ENCODE results near the gene MYO16.

MYO16 gene

DNA sequence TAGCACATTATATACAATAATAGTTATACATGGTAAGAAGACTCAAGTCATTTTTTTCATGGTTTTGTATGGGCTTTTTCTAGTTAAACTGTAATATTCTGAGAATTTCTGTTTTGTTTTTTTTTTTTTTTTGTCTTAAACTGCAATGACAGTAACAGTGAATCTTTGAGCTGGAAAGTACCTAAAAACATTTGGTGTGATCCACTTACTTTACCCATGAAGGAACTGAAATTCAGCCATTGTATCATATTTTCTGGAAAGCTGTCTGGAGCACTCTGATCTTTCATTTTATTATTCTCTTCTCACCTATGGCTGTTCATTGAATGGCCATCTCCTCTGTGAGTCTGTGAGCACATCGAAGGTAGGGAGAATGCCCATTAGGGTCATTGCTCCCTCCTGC lies 37.8 kb downstream of the MYO16 start:
- no peak for DNase-seq

DNA sequence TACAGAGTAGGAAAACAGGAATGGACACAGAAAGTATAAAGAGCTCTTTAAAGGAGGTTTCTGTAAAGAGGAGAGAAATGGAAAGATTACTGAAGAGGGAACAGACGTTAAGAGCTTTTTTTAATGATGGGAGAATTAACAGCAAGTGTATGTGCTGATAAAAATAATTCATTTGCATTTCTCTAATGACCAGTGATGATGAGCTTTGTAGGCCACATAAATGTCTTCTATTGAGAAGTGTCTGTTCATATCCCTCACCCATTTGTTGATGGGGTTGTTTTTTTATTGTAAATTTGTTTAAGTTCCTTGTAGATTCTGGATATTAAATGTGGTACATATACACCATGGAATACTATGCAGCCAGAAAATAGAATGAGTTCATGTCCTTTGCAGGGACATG lies 40.0 kb downstream of the MYO16 start:
- DNase-seq: no peak

DNA sequence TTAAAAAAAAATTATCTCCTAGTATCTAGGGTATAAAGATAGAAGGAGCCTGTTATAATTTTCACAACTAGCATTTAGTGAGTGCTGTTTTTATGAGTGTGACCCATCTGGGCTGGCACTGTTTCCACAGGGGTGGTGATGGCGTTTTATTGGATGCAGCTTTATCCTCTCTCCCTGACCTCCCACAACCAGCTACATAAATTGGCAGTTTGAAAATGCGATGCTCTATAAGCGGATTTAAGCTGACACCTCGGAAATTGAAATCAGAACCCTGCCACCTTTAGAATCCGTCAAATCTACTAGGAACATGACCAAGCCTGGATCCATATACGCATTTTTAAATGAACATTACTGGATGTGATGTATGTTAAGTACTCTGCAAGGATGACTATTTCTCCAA lies 44.9 kb downstream of the MYO16 start:
- no peak for DNase-seq

DNA sequence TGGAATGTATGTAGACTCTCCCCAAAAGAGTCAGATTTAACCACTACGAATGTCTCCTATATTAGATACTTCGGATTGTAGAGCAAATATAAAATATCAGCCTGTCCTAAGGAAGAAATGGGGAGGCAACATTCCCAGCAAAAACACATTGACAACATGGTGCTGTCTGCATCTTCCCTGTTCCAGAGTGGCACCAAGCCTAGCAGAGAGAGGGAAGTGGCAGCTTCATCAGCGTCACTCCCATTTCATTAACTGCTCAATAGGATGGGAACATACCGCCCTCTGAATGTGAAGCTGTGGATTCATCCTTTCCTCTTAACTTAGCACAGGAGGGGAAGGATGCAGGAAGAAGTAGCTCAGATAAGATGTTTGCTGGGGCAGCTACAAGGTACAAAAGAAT lies 45.4 kb downstream of the MYO16 start:
- no peak for DNase-seq

DNA sequence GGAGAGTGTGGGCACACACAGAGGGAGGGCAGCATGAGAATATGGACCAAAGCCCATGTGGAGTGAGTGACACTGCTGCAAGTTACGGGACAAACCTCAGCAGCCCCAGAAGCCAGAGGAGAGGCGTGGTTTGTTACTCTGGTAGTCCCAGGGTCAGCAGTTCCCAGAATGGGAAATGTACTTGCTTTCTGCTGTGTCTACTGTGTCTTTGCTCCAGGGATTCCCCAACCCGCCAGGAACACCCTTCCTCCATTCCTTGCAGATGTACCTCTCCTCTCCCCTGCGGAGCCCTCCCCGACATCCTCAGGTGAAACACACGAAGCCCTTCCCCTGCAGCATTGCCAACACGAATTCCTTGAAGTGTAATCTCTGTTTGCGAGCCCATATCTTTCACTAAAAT lies 47.2 kb downstream of the MYO16 start:
- DNase-seq: no peak

DNA sequence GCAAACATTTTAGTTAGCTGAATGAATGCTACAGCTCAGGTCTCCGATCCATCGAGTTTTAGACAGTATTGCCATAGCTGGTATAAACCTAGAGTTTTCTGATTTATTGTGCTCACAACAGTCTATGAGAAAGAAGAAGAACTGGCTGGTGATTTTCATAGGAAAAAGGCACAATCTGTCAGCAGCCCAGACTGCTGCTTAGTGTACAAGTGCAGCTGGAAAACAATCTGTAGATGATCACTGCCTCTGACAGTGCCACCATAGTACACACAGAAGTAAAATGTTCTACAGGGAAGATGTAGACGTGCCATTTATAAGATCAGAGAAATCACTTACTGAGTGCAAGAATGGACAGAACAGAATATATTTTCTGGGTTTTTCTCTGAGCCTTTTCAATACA lies 48.4 kb downstream of the MYO16 start:
- DNase-seq: no peak

DNA sequence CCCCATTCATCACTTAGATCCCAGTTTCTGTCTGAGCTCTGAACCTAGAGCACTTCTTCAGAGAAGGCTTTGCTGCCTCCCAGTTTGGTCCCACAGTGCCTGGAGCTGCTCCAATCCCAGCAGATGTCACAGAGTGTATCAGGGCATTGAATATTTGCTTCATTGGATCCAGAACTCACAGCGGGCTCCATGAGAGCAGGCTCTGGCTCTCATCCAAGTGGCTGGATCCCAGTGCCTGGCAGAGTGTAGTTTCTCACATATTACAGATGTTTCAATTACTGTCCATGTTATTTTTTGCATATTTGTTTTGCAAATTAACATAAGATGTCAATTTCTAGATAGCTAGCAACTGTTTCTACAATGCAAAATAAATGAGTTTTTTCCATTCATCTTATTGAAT lies 50.6 kb downstream of the MYO16 start:
- no peak for DNase-seq

DNA sequence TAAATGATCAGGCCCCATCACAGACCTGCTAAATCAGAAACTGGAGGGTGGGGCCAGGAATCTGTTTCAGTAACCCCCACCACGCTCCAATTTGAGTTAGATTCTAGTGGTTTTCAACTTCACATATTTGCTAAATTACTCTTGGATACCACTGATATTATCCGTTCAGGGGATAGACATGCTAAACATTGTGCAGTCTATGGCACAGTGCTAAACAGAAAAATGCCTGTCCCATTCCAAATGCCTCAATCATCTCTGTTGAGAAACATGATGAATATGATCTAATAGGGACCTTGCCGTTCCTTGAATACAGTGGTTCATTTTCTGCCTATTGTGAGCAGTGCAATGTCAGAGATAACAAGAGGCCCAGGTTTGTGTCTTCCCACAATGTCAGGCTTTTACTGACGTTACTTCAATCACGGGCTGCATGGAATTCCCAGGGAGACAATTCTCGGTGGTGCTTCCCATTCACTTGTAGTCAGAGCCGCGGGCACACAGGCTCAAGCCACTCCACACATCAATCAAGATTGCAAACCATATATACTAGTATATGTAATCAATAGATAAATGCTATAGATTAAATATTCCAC lies 52.7 kb downstream of the MYO16 start:
- no peak for DNase-seq

DNA sequence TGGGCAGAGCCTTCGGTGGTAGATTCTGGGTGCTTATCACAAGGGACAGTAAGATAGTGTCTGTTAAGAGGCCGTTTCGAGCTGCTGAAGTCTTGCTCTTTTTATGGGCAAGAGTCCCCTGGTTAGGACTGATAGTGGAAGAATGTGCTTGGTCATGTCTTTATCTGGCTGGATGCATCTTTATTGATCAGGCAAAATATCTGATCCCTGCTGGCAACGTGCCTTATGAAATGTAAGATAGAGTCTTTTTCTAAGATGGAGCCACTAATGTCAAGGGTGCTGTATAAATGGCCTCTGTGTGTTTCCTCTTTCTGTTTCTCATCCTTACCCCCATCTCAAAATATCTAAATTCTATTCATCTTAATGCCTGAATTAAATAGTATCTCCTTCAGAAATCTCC lies 53.3 kb downstream of the MYO16 start:
- DNase-seq: no peak

DNA sequence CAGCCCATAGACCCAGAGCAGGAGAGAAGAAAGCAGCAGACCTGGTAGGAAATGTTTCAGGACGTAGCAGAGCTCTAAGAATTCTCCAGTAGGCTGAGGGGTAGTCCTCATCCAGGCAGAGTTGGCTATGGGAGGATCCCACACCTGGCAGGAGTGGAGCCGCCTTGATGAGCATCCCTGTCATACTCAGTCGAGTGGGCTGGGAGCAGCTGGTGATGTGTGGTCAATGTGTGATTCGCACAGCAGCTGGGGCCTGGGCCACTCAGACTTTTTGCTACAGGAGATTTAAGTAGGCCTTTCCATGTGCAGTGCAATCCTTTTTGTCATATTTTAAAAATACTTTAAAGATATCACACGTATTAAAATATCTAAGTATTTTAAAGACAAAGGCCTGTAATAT lies 56.6 kb downstream of the MYO16 start:
- no peak for DNase-seq

DNA sequence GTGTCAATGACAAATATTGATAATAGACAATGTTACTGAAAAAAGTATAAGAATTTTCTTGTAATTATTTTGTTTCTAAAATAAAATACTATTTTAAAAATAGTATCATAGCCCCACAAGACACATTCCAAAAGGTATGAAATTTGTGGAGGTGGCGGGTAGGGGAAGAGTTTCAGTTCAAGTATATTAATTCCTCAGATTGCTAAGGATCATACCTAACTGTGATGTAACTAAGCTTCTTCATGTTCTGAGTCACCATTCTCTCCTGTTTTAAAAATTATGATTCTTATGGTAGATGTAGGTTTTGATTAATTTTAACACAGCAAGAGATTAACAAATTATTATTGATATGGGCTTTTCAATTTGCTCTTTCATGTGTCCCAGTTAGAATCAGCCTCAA lies 61.3 kb downstream of the MYO16 start:
- DNase-seq: no peak

DNA sequence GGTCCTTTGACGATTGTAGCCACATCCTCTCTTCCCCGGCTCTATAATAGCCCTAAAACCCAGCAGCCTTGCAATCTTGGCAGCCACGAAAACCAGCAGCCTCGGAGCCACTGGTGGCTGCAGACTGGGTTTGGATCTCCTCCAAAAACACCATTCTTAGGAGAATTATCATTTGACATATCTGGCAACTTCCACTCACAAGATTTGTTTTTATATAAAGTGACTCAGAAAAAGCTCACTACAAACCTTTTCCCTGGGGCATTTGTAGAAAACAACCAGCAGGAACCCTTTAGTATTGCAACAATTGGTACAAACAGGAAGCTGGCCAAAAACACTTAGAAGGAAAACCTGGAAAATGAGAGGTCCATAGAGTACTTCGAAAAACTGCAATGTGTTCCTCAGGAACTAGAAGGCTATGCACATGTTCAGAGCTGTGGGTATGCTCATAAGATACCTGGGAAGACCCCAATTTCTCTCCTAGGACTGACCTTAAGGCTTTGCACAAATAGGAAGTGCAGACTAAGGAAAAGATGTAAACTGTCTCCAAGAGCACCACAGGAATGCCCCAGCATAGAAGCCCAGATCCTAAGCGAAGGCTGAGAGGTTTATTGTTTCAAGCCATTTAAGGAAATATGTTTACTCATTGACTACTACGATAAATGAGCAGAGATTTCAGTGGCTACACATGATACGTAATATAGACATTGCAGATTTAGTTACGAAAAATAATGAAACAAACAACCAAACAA lies 71.2 kb downstream of the MYO16 start:
- no peak for DNase-seq

DNA sequence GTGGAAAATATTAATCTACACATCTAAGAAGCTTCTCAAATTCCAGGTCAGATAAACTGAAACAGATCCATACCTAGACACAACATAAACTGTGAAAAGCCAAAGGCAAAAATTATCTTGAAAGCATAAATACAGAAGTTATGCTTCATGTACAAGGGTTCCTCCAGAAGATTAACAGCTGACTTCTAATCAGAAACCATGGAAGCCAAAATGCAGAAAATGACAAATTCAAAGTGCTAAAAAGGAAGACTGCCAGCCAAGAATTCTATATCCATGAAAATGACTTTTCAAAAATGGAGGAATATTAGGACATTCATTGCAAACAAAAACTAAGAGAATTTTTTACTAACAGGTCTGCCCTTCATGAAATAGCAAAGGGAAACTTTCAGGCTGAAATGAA lies 72.8 kb downstream of the MYO16 start:
- no peak for DNase-seq

DNA sequence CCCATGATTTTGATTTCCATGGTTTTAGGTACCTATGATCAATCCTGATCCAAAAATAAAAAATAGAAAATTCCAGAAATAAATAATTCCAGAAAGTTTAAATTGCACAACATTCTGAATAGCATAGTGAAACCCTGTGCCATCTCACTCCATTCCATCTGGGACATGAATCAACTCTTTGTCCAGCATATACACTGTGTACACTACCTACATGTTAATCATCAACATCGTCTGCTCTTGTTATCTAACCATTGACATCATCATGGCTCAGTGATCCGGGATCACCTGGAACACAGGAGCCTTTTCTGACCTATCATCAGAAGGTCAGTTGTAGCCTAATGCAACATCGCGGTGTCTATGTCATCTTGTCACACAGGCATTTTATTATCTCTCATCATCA lies 75.6 kb downstream of the MYO16 start:
- DNase-seq: no peak

DNA sequence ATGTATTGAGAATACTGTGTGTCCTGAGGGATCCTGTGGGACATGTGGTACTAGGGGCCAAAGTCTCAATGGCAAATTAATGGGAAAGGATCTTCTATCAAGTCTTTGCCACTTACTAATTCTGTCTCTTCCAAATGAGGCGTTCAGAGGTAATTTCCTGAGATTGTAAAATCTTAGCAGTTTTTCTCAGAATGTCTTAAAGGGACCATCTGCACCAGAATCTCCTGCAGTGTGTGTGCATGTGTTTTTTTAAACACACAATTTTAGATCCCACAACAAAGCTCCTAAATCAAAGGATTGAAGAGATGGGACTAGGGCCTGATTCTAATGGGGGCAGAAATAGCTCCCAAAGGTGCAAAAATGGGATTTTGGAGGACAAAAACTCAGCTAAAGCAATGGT lies 78.2 kb downstream of the MYO16 start:
- no peak for DNase-seq

DNA sequence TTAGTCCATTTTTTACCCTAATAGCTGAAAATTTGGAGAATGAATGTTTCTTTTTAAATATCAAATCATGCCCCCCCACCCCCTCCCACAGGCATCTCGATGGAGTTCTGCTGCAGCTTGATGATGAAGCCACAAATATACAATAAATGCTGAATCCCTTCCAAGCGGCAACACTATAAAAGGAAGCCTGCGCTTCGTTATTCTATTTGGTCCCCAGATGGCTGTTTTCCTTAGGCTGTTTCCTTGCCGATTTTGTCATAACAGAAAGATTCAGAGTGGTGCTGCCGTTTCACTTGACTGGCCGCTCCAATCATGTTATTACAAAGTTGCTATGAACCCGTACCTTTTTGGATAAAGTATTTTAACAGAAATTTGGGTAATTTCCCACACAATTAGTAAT lies 79.5 kb downstream of the MYO16 start:
- no peak for DNase-seq

DNA sequence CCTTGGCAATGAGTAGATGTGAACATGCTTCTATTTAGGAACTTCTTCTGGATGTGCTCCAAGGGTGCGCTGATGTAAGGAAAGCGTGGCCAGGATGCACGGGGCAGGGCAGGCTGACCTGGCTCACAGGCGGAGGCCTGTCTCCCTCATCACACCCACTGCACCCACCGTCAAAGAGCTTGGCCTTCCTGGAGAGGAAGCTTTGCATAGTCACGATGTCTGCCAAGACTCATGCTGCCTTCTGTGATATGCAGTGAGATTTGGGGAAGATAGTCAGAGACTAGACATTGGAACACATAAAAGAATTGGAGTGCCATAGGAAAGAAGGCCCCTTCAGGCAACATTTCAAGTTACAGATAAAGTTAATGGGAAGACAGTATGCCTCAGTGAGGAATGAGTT lies 82.0 kb downstream of the MYO16 start:
- DNase-seq: no peak

DNA sequence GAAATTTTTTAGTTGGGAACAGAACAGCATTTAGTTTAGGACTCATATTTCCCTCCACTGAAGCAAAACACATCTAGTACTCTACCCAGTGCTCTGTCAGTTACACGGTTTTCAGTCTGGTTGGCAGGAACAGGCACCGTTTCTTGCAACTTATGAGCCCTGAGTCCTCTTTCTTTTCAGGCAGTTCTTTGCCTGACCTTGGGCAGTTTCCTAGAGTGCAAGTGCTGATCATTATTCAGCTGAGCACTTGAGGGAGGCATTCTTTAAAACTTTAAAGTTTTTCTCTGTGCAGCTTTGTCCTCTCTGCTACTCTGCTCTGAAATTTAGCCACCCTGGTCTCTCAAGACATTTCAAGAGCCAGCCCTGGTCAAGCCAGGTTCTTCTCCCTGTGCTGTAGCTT lies 96.1 kb downstream of the MYO16 start:
- no peak for DNase-seq

DNA sequence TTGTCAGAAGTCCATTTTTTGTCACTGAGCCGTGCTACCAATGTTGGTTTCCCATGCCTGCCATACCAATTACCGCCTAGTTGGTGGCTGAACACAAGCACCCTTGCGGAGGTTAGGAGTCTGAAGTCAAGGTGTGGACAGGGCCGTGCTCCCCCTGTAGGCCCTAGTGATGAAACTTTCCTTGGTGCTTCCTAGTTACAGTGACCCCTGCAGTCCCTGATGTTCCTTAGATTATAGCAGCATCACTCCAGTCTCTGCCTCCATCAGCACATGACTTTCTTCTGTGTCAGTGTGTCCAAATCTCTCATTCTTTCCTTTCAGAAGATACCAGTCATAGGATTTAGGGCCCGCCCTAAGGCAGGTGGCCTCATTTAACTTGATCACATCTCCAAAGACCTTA lies 99.0 kb downstream of the MYO16 start:
- DNase-seq: no peak

DNA sequence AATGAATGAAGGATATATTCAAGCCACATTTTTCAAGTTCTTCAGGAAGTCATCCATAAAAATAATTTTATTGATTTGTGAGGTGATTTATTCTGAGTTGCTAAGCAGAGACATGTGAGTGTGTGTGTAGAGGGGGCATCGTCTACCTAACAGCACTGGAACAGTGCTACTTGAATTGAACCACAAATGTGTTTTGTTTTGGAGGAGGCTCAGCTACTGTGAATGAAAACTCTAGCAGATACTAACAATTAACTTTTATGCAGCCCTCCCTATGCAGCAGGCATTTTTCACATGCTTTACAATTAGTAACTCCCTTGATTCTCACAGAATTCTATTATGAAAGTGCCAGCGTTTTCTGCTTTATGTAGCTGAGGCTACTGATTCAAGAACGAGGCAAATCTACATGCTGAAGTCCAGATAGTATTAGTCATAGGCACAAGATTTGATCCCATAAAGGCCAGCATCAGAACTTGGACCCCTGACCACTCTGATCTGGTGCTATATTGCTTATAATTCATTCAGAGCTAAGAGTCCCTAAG lies 103.7 kb downstream of the MYO16 start:
- no peak for DNase-seq

DNA sequence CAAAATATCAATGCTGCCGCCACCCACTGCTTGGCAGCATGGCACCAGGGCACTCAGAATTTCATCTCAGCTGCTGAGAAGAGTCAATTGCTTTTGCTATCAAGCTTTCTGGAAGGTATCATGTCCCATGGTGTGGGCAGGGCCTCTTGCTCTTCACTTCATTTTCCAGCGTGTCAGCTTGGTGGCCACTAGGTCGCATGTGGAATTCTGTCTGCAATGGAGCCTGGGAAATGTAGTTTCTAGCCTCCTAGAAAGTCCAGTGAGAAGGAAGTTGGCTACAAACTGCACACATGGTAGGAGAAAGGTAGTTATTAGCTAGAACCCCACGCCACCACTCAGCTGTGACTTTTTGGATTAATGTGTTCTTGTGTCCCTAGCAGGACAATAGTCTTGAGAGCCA lies 105.3 kb downstream of the MYO16 start:
- no peak for DNase-seq

DNA sequence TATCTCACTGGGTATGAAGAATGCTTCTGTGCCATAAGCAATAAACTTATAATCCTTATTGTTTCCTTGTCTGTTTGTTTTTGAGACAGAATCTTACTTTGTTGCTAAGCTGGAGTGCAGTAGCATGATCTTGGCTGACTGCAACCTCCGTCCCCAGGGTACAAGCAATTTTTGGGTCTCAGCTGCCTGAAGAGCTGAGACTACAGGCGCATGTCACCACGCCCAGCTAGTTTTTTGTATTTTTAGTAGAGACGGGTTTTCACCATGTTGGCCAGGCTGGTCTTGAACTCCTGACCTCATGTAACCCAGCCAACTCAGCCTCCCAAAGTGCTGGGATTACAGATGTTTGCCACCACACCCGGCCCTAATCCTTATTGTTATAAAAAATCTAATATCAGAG lies 112.5 kb downstream of the MYO16 start:
- no peak for DNase-seq

DNA sequence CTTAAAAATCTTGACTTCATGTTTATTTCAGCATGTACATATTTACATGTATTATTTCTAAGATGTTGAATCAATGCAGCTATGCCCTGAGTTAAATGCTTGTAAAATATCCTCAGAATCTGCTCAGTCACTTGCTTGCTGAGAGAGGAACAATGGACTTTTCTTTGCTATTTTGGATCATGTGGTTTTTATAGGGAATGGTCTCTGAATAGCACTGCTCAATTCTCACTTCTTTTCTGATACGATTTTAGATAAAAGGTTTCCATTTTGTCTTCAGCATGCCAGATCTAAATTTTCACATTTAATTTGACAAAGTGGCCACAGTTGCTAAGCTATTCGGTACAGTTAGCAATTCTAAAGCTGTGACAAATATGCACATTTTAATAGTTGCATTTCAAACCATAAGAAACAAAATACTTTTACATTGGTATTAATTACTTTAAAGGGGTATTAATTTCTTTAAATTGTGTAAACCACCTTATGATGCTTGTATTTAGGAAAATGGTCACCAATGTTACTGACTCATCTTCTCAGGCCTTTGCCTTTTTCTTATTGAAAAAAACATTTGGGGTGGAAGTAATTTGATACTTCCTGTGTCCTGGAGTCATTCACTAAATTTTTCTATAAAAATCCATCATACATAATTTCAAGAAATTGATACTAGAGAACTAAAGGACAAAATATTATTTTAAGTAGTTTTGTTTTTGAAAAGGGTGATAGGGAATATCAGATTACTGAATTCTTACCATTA lies 113.5 kb downstream of the MYO16 start:
- no peak for DNase-seq

DNA sequence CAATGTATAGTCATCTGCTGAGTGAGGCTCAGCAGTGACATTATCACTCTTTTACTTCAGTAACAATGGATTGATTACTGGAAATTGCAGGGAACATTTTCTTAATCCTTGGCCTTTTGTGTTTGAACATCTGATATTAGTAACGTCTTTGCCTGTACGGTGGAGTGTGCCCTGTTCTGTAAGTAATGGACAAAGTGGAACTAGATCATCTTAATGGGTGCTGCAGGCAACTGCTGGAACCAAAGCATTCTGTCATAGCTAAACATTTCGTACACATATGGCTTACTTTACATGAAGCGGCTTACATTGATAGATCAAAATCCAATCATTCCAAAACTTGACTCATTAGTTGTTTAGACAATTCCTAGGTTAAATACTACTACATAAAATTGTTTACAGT lies 114.1 kb downstream of the MYO16 start:
- DNase-seq: no peak
